RWPE2 (cell line): ENCODE data around the gene CHAF1B.

ENCODE experiments used
- ATAC-seq: fragments of 200-7000 bp; cut with Tn5 transposase; 3 replicates; pipeline ENCODE4 v1.9.1; 2021; ENCODE audit warnings: low read depth
- DNase-seq: peaks from one replicate; pipeline ENCODE4 v3.0.0-alpha.2; 2020; ENCODE audit warnings: low spot score
- H3K27ac ChIP-seq: fragments of 450-650 bp; 2 replicates; pipeline ENCODE4 v1.5.1; 2017; ENCODE audit warnings: mild to moderate bottlenecking; ENCODE audit not compliant: poor library complexity, severe bottlenecking
- H3K27me3 ChIP-seq: fragments of 250-450 bp; sonication (Bioruptor Pico); 2 replicates; pipeline ENCODE4 v1.5.1; 2021; ENCODE audit warnings: mild to moderate bottlenecking, moderate library complexity; ENCODE audit not compliant: insufficient read depth, poor library complexity, severe bottlenecking
- H3K36me3 ChIP-seq: fragments of 250-450 bp; sonication (Bioruptor Pico); 2 replicates; pipeline ENCODE4 v1.5.1; 2020; ENCODE audit warnings: low read depth, mild to moderate bottlenecking, moderate library complexity
- H3K4me1 ChIP-seq: fragments of 250-450 bp; sonication (Bioruptor Pico); 2 replicates; pipeline ENCODE4 v1.5.1; 2021; ENCODE audit warnings: mild to moderate bottlenecking, moderate library complexity; ENCODE audit not compliant: insufficient read depth, poor library complexity, severe bottlenecking
- H3K4me3 ChIP-seq: fragments of 250-450 bp; sonication (Bioruptor Pico); 2 replicates; pipeline ENCODE4 v1.5.1; 2021; ENCODE audit warnings: mild to moderate bottlenecking, moderate library complexity; ENCODE audit not compliant: severe bottlenecking
- H3K9me3 ChIP-seq: fragments of 250-450 bp; sonication (Bioruptor Pico); 2 replicates; pipeline ENCODE4 v1.5.1; 2021; ENCODE audit warnings: mild to moderate bottlenecking, moderate library complexity; ENCODE audit not compliant: severe bottlenecking
- CTCF ChIP-seq: fragments of 450-650 bp; IDR thresholded peaks from one replicate; pipeline ENCODE4 v1.5.1; 2017; ENCODE audit warnings: mild to moderate bottlenecking, moderate library complexity; ENCODE audit not compliant: poor library complexity, severe bottlenecking

CHAF1B gene

GRCh38 chr21:36454093-36454531 lies 68.9 kb downstream of the CHAF1B start:
- DNase-seq, result no peak
- Histone ChIP-seq H3K27me3 (no peaks in the 10 kb centered on the region), H3K27ac (peak overlapping the region; percentile 14)

GRCh38 chr21:36454706-36455105 lies 69.5 kb downstream of the CHAF1B start:
- Histone ChIP-seq H3K27ac (no peak overlapping the region), H3K9me3 (no peaks in the 10 kb centered on the region), H3K36me3 (no peaks in the 10 kb centered on the region), H3K4me3 (no peak overlapping the region), H3K4me1 (no peaks in the 10 kb centered on the region), H3K27me3 (no peaks in the 10 kb centered on the region)
- TF ChIP-seq CTCF, result no peak
- DNase-seq, result no peak
- ATAC-seq, result no peak

More at GRCh38 chr21:36454093-36454531, 68.9 kb downstream of the CHAF1B start:
- no peaks in the 10 kb centered on the region for H3K9me3 ChIP-seq
- H3K4me1 ChIP-seq, result no peaks in the 10 kb centered on the region
- H3K36me3 ChIP-seq, result no peaks in the 10 kb centered on the region
- H3K4me3 ChIP-seq, result no peak overlapping the region
- no peak for ATAC-seq
- TF ChIP-seq CTCF, result no peak

GRCh38 chr21:36456729-36457414 lies 71.7 kb downstream of the CHAF1B start:
- H3K4me3 ChIP-seq, result no peak overlapping the region
- H3K27ac ChIP-seq, result no peak overlapping the region
- no peaks in the 10 kb centered on the region for H3K9me3 ChIP-seq
- DNase-seq (peak; percentile 9), ATAC-seq (no peak)
- H3K27me3 ChIP-seq, result no peaks in the 10 kb centered on the region
- TF ChIP-seq CTCF, result no peak
- H3K4me1 ChIP-seq, result no peaks in the 10 kb centered on the region
- no peaks in the 10 kb centered on the region for H3K36me3 ChIP-seq

- Histone ChIP-seq H3K9me3 (no peaks in the 10 kb centered on the region), H3K4me1 (no peaks in the 10 kb centered on the region), H3K4me3 (no peak overlapping the region), H3K27ac (no peak overlapping the region), H3K36me3 (no peaks in the 10 kb centered on the region), H3K27me3 (no peaks in the 10 kb centered on the region)
- DNase-seq, result no peak
- no peak for ATAC-seq
- no peak for TF ChIP-seq CTCF
Observed at GRCh38 chr21:36459098-36459497, 73.9 kb downstream of the CHAF1B start.

GRCh38 chr21:36460866-36461265 lies 75.7 kb downstream of the CHAF1B start:
- no peak overlapping the region for H3K27ac ChIP-seq
- ATAC-seq (no peak), DNase-seq (no peak)
- no peaks in the 10 kb centered on the region for H3K36me3 ChIP-seq
- H3K9me3 ChIP-seq, result no peaks in the 10 kb centered on the region
- H3K4me3 ChIP-seq, result no peak overlapping the region
- no peak for TF ChIP-seq CTCF
- H3K4me1 ChIP-seq, result no peaks in the 10 kb centered on the region
- H3K27me3 ChIP-seq, result no peaks in the 10 kb centered on the region
